H1 (cell line): Measurements from ENCODE around the gene SLC4A11. TPM values are rescaled to one million over a fixed set of nuclear protein-coding genes. Genes with fewer than 3 reads are reported as not detected.

ENCODE experiments used
- BACH1 ChIP-seq: IDR thresholded peaks from 2 replicates; pipeline ENCODE4 v1.6.1; 2012; ENCODE audit warnings: low read length, improper control_type of control experiment
- EZH2 ChIP-seq: fragments of 200-600 bp; sonication (generic); IDR thresholded peaks from 2 replicates; pipeline ENCODE4 v1.7.1; 2012; ENCODE audit warnings: low read depth, mild to moderate bottlenecking, moderate library complexity, low read length, inconsistent platforms; ENCODE audit not compliant: severe bottlenecking
- KDM1A ChIP-seq: fragments of 200-600, 300-600 bp; sonication (generic); IDR thresholded peaks from 2 replicates; pipeline ENCODE4 v1.7.1; 2016; ENCODE audit warnings: mild to moderate bottlenecking, low read length, borderline replicate concordance
- SIRT6 ChIP-seq: IDR thresholded peaks from one replicate; pipeline ENCODE4 v1.7.1; 2012; ENCODE audit warnings: low read length, inconsistent platforms
- SP1 ChIP-seq: IDR thresholded peaks from 2 replicates; pipeline ENCODE4 v1.6.1; 2011; ENCODE audit warnings: low read depth, low read length
- polyA plus RNA-seq, 7 experiments: library from polyadenylated mRNA; depleted of rRNA in 3 of 7; stranded (reverse) in 5 of 7; unstranded in 2 of 7; fragments of >200 nt in 5 of 7; fragments of 200-250 nt in 2 of 7; gene quantifications; 1 replicate in 5 of 7; 2 replicates in 1 of 7; 4 replicates in 1 of 7; pipeline versions ENCODE4 v1.2.1 to v1.2.3, GENCODE V29; 2011 to 2013; ENCODE audit warnings: missing spikeins in 2 of 7, mixed read lengths in 2 of 7
- total RNA-seq: library from RNA; stranded (reverse); fragmentation: NEBNext Ultra II Directional; extraction: Animal tissue kit (Norgen Biotek cat#: 25700); gene quantifications from 2 replicates; pipeline ENCODE4 v1.2.1, GENCODE V29; 2021
- TF ChIP-seq, protein P1 (sequence below), 3 experiments: IDR thresholded peaks; 1 replicate in 2 of 3; 2 replicates in 1 of 3; pipeline versions ENCODE4 v1.5.1 to v1.6.1; 2011; ENCODE audit warnings: low read length in 3 of 3, mild to moderate bottlenecking in 3 of 3, inconsistent platforms in 2 of 3, low read depth in 1 of 3, moderate library complexity in 1 of 3; ENCODE audit not compliant: insufficient read depth in 1 of 3; ENCODE audit errors: control extremely low read depth in 1 of 3

Gene SLC4A11
- total and polyA plus RNA-seq, 2 of the 8 experiments (the other 6 are each of a cell fraction or from before 2014, with no cell fraction given): 11.9 to 32.3 TPM

DNA sequence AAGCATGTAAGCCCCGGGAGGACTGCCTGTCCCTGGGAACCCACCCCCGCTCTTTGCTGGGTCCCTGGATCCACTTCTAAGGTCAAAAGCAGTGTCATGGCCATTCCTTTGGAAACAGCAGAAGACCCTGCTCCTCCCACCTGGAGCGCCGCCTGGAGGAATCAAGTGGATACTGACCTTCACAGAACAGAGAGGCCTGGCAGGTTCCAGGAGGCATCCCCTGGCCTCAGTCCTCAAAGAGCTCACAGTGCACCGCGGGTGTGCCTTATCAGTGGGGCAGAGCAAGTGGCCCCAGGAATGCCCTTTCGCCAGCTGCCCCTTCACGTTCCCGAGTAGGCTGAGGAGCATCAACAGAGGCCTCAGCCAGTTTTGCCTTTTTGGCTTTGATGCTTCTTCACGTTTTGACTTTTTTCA is 11.1 kb upstream of the SLC4A11 start (continued):
- TF ChIP-seq, protein P1, sequence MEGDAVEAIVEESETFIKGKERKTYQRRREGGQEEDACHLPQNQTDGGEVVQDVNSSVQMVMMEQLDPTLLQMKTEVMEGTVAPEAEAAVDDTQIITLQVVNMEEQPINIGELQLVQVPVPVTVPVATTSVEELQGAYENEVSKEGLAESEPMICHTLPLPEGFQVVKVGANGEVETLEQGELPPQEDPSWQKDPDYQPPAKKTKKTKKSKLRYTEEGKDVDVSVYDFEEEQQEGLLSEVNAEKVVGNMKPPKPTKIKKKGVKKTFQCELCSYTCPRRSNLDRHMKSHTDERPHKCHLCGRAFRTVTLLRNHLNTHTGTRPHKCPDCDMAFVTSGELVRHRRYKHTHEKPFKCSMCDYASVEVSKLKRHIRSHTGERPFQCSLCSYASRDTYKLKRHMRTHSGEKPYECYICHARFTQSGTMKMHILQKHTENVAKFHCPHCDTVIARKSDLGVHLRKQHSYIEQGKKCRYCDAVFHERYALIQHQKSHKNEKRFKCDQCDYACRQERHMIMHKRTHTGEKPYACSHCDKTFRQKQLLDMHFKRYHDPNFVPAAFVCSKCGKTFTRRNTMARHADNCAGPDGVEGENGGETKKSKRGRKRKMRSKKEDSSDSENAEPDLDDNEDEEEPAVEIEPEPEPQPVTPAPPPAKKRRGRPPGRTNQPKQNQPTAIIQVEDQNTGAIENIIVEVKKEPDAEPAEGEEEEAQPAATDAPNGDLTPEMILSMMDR (IDR thresholded peaks at IDR 0.05; ENCODE audit: control extremely low read depth in 1 of 3, insufficient read depth in 1 of 3, low read depth in 1 of 3, low read length in 3 of 3): peak; percentile 77 to 93 (median 90)
- TF ChIP-seq BACH1 (no peak), SP1 (no peak), SIRT6 (no peak), EZH2 (no peak), KDM1A (no peak)
